ENCODE measurements around the gene MYO6.

DNA sequence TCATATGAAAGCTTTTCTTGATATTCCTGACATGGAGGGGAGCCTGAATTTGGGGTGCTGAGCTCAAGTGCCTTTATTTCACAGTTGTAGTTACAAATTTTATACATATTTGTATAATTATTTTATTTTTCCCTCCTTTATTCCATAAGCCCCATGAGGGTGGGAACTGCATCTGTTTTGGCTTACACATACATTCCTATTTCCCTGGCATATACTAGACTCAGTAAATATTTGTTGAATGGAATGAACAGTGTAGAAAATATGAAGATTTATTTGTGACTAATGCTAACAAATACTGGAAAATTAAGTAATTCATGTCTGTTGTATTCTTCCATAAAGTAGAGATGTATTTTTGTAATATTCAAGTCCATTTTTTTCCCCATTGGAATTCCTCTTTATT, 127.1 kb downstream of the MYO6 start:
- TF ChIP-seq, protein P1, sequence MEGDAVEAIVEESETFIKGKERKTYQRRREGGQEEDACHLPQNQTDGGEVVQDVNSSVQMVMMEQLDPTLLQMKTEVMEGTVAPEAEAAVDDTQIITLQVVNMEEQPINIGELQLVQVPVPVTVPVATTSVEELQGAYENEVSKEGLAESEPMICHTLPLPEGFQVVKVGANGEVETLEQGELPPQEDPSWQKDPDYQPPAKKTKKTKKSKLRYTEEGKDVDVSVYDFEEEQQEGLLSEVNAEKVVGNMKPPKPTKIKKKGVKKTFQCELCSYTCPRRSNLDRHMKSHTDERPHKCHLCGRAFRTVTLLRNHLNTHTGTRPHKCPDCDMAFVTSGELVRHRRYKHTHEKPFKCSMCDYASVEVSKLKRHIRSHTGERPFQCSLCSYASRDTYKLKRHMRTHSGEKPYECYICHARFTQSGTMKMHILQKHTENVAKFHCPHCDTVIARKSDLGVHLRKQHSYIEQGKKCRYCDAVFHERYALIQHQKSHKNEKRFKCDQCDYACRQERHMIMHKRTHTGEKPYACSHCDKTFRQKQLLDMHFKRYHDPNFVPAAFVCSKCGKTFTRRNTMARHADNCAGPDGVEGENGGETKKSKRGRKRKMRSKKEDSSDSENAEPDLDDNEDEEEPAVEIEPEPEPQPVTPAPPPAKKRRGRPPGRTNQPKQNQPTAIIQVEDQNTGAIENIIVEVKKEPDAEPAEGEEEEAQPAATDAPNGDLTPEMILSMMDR (IDR thresholded peaks at IDR 0.05; ENCODE audit: poor library complexity): no peak
- no peak for TF ChIP-seq EZH2 (IDR thresholded peaks at IDR 0.05; ENCODE audit: borderline replicate concordance)
